Measurements from ENCODE around the gene SPNS1. TPM values are rescaled to one million over a fixed set of nuclear protein-coding genes. Genes with fewer than 3 reads are reported as not detected.

The SPNS1 gene
- total and polyA plus RNA-seq, 8 donors: 12.6 to 57.6 (median 15.2) TPM

GRCh38 chr16:29009050-29009837, 34.7 kb downstream of the SPNS1 start:
- intact Hi-C loops (cut with DNase I): no loop called here
- Histone ChIP-seq H3K27ac (no peak overlapping the region), H3K9me3 (no peaks in the 10 kb centered on the region), H3K4me1 (no peaks in the 10 kb centered on the region), H3K36me3 (no peaks in the 10 kb centered on the region), H3K27me3 (no peaks in the 10 kb centered on the region), H3K4me3 (no peak overlapping the region)
- WGBS, 2 donors: 59 to 71% methylated on average over 14 of the region's 14 CpGs
- FAIRE-seq (no peak), DNase-seq (no peak), ATAC-seq (no peak)
- no peak for TF ChIP-seq CTCF (IDR thresholded peaks at IDR 0.05)

- H3K9me3 ChIP-seq: no peaks in the 10 kb centered on the region
- WGBS, 2 donors: 73 to 78% methylated on average over 2 of the region's 2 CpGs
- ATAC-seq (no peak), DNase-seq (no peak), FAIRE-seq (no peak)
- no peaks in the 10 kb centered on the region for H3K4me1 ChIP-seq
- TF ChIP-seq CTCF (IDR thresholded peaks at IDR 0.05): no peak
- no peak overlapping the region for H3K4me3 ChIP-seq
- H3K36me3 ChIP-seq: no peaks in the 10 kb centered on the region
- H3K27me3 ChIP-seq: no peaks in the 10 kb centered on the region
- no peak overlapping the region for H3K27ac ChIP-seq
- intact Hi-C loops (cut with DNase I): no loop called here
Observed at GRCh38 chr16:29009838-29010166, 35.2 kb downstream of the SPNS1 start.

- H3K36me3 ChIP-seq: no peaks in the 10 kb centered on the region
- H3K27ac ChIP-seq: no peak overlapping the region
- FAIRE-seq (no peak), ATAC-seq (no peak), DNase-seq (no peak)
- no peaks in the 10 kb centered on the region for H3K27me3 ChIP-seq
- intact Hi-C loops (cut with DNase I): no loop called here
- no peaks in the 10 kb centered on the region for H3K4me1 ChIP-seq
- no peaks in the 10 kb centered on the region for H3K9me3 ChIP-seq
- 52 to 55% methylated on average over 8 of the region's 8 CpGs for WGBS, 2 donors
- TF ChIP-seq CTCF (IDR thresholded peaks at IDR 0.05): no peak
- H3K4me3 ChIP-seq: no peak overlapping the region
Observed at GRCh38 chr16:29011112-29011511, 36.5 kb downstream of the SPNS1 start.

GRCh38 chr16:29011851-29012250, 37.3 kb downstream of the SPNS1 start:
- intact Hi-C loops (cut with DNase I): no loop called here
- no peak for DNase-seq
- Histone ChIP-seq H3K9me3 (no peaks in the 10 kb centered on the region), H3K27ac (no peak overlapping the region), H3K36me3 (no peaks in the 10 kb centered on the region), H3K27me3 (no peaks in the 10 kb centered on the region), H3K4me1 (no peaks in the 10 kb centered on the region), H3K4me3 (no peak overlapping the region)
- no peak for ATAC-seq
- no peak for TF ChIP-seq CTCF (IDR thresholded peaks at IDR 0.05)
- 67 to 71% methylated on average over 4 of the region's 4 CpGs for WGBS, 2 donors
- no peak for FAIRE-seq

GRCh38 chr16:29012913-29013553, 38.5 kb downstream of the SPNS1 start:
- Histone ChIP-seq H3K4me3 (no peak overlapping the region), H3K27me3 (no peaks in the 10 kb centered on the region), H3K4me1 (no peaks in the 10 kb centered on the region), H3K9me3 (no peaks in the 10 kb centered on the region), H3K36me3 (no peaks in the 10 kb centered on the region), H3K27ac (no peak overlapping the region)
- no peak for ATAC-seq
- FAIRE-seq: no peak
- DNase-seq: no peak
- intact Hi-C loops (cut with DNase I): no loop called here
- TF ChIP-seq CTCF (IDR thresholded peaks at IDR 0.05): no peak
- WGBS, 2 donors: 49 to 52% methylated on average over 9 of the region's 9 CpGs

All from pancreas (tissue), 10 donors.